Stimulated activated CD4-positive, alpha-beta T cell treated with anti-CD3 and anti-CD28 coated beads, Interleukin-4, amount 100 ng/mL, for 4 hours (primary cell): Measurements from ENCODE around the gene CDK5RAP3.

Experiments used
- DNase-seq, 2 experiments: peaks; one replicate each; pipeline ENCODE4 v3.0.0-alpha.2; 2020

The CDK5RAP3 gene

DNA sequence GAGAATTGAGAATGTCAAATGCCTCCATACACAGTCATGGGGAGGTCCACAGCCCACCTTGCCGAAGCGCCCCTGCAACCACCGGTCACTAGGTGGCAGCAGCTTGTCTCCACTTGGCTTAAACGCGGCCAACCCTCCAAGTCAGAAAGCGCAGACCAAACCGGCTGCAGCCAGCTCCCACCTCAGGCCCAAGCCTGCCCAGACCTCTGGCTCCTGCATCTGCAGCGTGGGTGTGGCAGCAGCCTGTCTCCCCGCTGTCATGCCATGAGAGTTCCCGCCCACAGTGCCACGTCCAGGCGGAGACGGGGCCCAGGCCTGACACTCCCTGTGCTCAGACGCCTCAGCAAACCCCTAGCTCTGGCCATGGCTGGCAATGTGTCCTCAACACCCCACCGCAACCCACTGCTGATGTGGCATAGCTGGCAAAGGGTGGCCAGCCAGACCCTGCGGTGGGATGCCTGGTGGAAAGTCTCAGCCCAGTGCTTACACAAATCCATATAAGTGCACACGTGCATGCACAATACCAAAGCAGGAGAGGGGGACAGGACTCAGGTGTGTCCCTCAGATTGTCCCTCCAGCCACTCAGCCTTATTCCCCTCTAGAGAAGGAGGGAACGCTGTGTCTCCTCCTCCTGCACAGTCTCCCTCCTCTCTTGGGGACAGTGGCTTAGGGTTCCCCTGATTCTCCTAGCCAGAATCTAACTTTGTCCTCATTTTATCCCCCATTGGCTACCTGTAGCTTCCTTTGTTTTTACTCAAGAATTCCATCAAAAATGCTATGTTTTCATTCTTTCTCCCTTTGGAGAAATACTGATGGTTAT is 55.8 kb downstream of the CDK5RAP3 start:
- DNase-seq = peak; percentile 62 to 64

DNA sequence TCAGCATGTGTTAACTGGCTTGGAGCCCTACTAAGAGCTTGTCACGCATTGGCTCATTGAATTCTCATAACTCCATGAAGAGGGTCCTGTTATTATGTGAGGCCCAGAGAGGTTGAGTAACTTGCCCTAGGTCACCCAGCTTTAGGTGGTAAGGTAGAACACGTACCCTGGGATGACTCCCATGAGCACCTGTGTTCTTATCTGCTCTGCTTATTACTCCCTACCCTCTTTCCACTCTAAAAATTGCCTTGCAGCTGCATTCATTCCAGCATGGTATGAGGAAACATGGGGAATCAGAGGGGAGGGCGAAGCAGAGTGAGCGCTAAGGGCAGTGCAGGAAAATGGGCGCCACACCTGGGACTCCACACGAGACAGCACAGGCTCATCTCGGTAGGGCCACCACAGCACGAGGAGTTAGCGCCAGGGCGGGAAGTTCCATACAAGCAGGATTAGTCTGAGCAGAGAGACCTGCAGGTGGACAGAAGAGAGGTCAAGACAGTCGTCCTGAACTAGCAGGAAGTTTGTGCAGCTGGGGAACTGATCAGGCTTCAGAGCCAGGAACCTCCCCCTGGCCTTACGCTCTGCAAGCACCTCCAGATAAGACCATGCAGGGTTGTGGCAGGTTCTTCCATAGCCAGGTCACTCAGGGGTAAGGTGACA is 56.5 kb downstream of the CDK5RAP3 start:
- no peak for DNase-seq

- DNase-seq = no peak
Observed at GRCh38 chr17:48028736-48029135, 57.8 kb downstream of the CDK5RAP3 start.

DNA sequence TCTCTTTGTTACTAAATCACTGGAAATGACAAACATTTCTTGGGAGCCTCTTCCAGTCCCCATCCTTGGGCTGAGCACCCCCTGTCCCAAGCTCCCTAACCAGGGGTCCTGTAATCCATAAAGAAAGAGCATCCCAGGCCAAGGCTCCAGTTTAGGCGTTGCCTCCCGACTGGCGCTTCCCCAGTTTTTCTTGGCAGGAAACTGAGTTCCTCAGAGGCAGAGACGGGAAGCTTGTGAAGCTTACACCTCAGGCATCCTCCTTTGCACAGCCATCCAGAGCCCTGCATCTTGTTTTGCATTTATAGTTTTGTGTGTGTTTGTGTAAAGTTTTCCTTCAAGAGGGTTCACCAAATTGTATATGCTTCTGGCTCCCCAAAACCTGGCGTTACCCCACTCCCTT is 59.6 kb downstream of the CDK5RAP3 start:
- no peak for DNase-seq
